HepG2 (cell line): Measurements from ENCODE around the gene DNASE2. TPM values are rescaled to one million over a fixed set of nuclear protein-coding genes. Genes with fewer than 3 reads are reported as not detected.
A peak's percentile ranks its signal among the peaks of the same experiment; 100 is the strongest.

Experiments
- ATAC-seq: fragments of 200-7000 bp; cut with Tn5 transposase; 3 replicates; pipeline ENCODE4 v1.9.1; 2020; ENCODE audit warnings: mild to moderate bottlenecking, moderate library complexity
- BruUV-seq: library from RNA; stranded (reverse); fragments of 400-500 nt; replicated peaks from 2 replicates; lab custom pipeline; 2021; lab: Mats Ljungman, UMichigan
- CTCF ChIA-PET: fragments of 300-600 bp; formaldehyde crosslinking; extraction: SDS; loops from one replicate; lab custom pipeline; 2021; ENCODE audit warnings: low total read pairs, inconsistent platforms, low intra/inter-chr PET ratio; lab: Yijun Ruan, JAX
- POLR2A ChIA-PET: fragments of 350-600 bp; sonication (Branson Sonifier 250); formaldehyde crosslinking; loops from one replicate; lab custom pipeline; 2020; ENCODE audit warnings: antibody characterized with exemption, inconsistent platforms; lab: Yijun Ruan, JAX
- DNase-seq: peaks from one replicate; pipeline ENCODE4 v3.0.0-alpha.2; 2015; ENCODE audit warnings: low spot score
- FAIRE-seq: peaks from 3 replicates; lab custom pipeline; 2011; peaks lifted over from hg19 to GRCh38; lab: Jason Lieb, UNC
- H2AFZ ChIP-seq: one replicate; pipeline ENCODE4 v1.6.1; 2011; ENCODE audit warnings: low read length, inconsistent platforms
- H3K27ac ChIP-seq: fragments of 300-600 bp; 3 replicates; pipeline ENCODE4 v1.8.0; 2011; ENCODE audit warnings: mixed run types, mild to moderate bottlenecking, mixed read lengths, low read length, inconsistent platforms; ENCODE audit not compliant: insufficient read depth; ENCODE audit errors: extremely low read length
- H3K27me3 ChIP-seq, 2 experiments: fragments of 200-600 bp in 1 of 2; 2 replicates in 1 of 2; 3 replicates in 1 of 2; pipeline versions ENCODE4 v1.6.0 to v1.8.0; 2011; ENCODE audit warnings: low read length in 2 of 2, mild to moderate bottlenecking in 2 of 2, moderate library complexity in 2 of 2, inconsistent platforms in 1 of 2; ENCODE audit not compliant: insufficient read depth in 2 of 2, control insufficient read depth in 1 of 2
- H3K36me3 ChIP-seq, 2 experiments: fragments of 200-600 bp in 1 of 2; replicated peaks in 1 of 2; 2 replicates in 1 of 2; 3 replicates in 1 of 2; pipeline versions ENCODE4 v1.5.1 to v1.8.0; 2011; ENCODE audit warnings: low read length in 2 of 2, inconsistent platforms in 1 of 2; ENCODE audit not compliant: insufficient read depth in 2 of 2, control insufficient read depth in 1 of 2
- H3K4me1 ChIP-seq: 2 replicates; pipeline ENCODE4 v1.5.1; 2012; ENCODE audit warnings: low read length, inconsistent platforms; ENCODE audit not compliant: insufficient read depth
- H3K4me2 ChIP-seq: 2 replicates; pipeline ENCODE4 v1.6.0; 2011; ENCODE audit warnings: low read depth, low read length, inconsistent platforms
- H3K4me3 ChIP-seq, 3 experiments: fragments of 200-600 bp in 1 of 3; sonication (generic), shearing (Covaris generic) in 1 of 3; replicated peaks in 1 of 3; 2 replicates each; pipeline ENCODE4 v1.5.1; 2011 to 2016; ENCODE audit warnings: low read length in 3 of 3, inconsistent platforms in 2 of 3, low read depth in 2 of 3, mild to moderate bottlenecking in 2 of 3, control low read depth in 1 of 3, mixed read lengths in 1 of 3; ENCODE audit not compliant: insufficient read depth in 1 of 3
- H3K79me2 ChIP-seq: one replicate; pipeline ENCODE4 v1.6.1; 2011; ENCODE audit warnings: low read length, inconsistent platforms; ENCODE audit not compliant: insufficient read depth
- H3K9ac ChIP-seq: 2 replicates; pipeline ENCODE4 v1.6.0; 2011; ENCODE audit warnings: mild to moderate bottlenecking, low read depth, low read length, inconsistent platforms; ENCODE audit not compliant: insufficient read depth
- H3K9me3 ChIP-seq: 2 replicates; pipeline ENCODE4 v1.5.1; 2012; ENCODE audit warnings: mild to moderate bottlenecking, low read length
- H4K20me1 ChIP-seq: 2 replicates; pipeline ENCODE4 v1.6.0; 2011; ENCODE audit warnings: inconsistent platforms, mild to moderate bottlenecking, low read length, moderate library complexity; ENCODE audit not compliant: insufficient read depth
- NFE2L2 ChIP-seq: fragments of 150-350 bp; IDR thresholded peaks from 2 replicates; pipeline ENCODE4 v1.6.1; 2014; ENCODE audit warnings: low read length
- RXRA ChIP-seq: sonication (generic); formaldehyde crosslinking; IDR thresholded peaks from 2 replicates; pipeline ENCODE4 v1.5.1; 2020; ENCODE audit warnings: missing genetic modification reagents
- SOX13 ChIP-seq, 3 experiments: fragments of 450-650 bp in 1 of 3; sonication (generic) in 1 of 3; formaldehyde crosslinking in 1 of 3; IDR thresholded peaks in 2 of 3; conservative IDR thresholded peaks in 1 of 3; 2 replicates each; pipeline versions ENCODE4 v1.5.0 to v1.6.1; 2016 to 2020; ENCODE audit warnings: antibody characterized with exemption in 1 of 3, mild to moderate bottlenecking in 1 of 3, missing compliant biosample characterization in 1 of 3, missing genetic modification reagents in 1 of 3, moderate library complexity in 1 of 3
- ZKSCAN5 ChIP-seq: sonication (generic); formaldehyde crosslinking; IDR thresholded peaks from 2 replicates; pipeline ENCODE4 v1.5.1; 2020; ENCODE audit warnings: mild to moderate bottlenecking, missing genetic modification reagents
- ZNF24 ChIP-seq: fragments of 450-650 bp; IDR thresholded peaks from 2 replicates; pipeline ENCODE4 v1.6.1; 2017; ENCODE audit warnings: antibody characterized with exemption, mild to moderate bottlenecking
- WGBS: methylation state at CpG from one replicate; pipeline ENCODE4 v1.1.6; 2017; ENCODE audit warnings: low lambda C conversion rate; 5-methylcytosine and 5-hydroxymethylcytosine counted together
- in situ Hi-C: cut with HindIII; loops from 2 replicates; pipeline ENCODE4 v1.10.0; 2017; ENCODE audit warnings: low pct_unique_long_range_greater_than_20kb; ENCODE audit not compliant: extremely low pct_ligation_motif_present
- intact Hi-C: fragments of 100-400 bp; cut with micrococcal nuclease; formaldehyde crosslinking; loops from one replicate; pipeline ENCODE4 v1.10.0; 2022; ENCODE audit not compliant: unreplicated experiment
- polyA plus RNA-seq, 8 experiments: library from polyadenylated mRNA; depleted of rRNA in 3 of 8; stranded (reverse) in 7 of 8; unstranded in 1 of 8; fragments of >200 nt; fragmentation: Illumina TruSeq in 4 of 8; extraction: Trizol in 4 of 8; gene quantifications; 2 replicates each; pipeline versions ENCODE4 v1.2.1 to v1.2.3, GENCODE V29; 2011 to 2016; ENCODE audit warnings: low read depth in 4 of 8, missing spikeins in 1 of 8, mixed read lengths in 1 of 8; ENCODE audit not compliant: insufficient read depth in 1 of 8
- total RNA-seq, 5 experiments: library from RNA; depleted of rRNA; stranded (reverse); fragments of >200 nt; fragmentation: Illumina TruSeq; extraction: Trizol; gene quantifications; 2 replicates each; pipeline ENCODE4 v1.2.3, GENCODE V29; 2016; ENCODE audit warnings: low read depth in 1 of 5
- TF ChIP-seq, protein P1 (sequence below): sonication (generic); formaldehyde crosslinking; IDR thresholded peaks from 2 replicates; pipeline ENCODE4 v1.8.0; 2022; ENCODE audit warnings: low read depth, missing genetic modification reagents
- TF ChIP-seq, protein P2 (sequence below): IDR thresholded peaks from 2 replicates; pipeline ENCODE4 v1.6.1; 2012; ENCODE audit warnings: inconsistent platforms
- TF ChIP-seq, protein P3 (sequence below): IDR thresholded peaks from 2 replicates; pipeline ENCODE4 v1.6.1; 2016; ENCODE audit warnings: missing compliant biosample characterization, missing genetic modification reagents, borderline replicate concordance
- TF ChIP-seq, protein P4 (sequence below): sonication (generic); formaldehyde crosslinking; IDR thresholded peaks from 2 replicates; pipeline ENCODE4 v1.4.0; 2020; ENCODE audit warnings: mild to moderate bottlenecking, missing genetic modification reagents

Gene DNASE2
- total and polyA plus RNA-seq, 2 of the 13 experiments (the other 11 are each of a cell fraction or from before 2014, with no cell fraction given): 7.5 to 16.2 TPM

DNA sequence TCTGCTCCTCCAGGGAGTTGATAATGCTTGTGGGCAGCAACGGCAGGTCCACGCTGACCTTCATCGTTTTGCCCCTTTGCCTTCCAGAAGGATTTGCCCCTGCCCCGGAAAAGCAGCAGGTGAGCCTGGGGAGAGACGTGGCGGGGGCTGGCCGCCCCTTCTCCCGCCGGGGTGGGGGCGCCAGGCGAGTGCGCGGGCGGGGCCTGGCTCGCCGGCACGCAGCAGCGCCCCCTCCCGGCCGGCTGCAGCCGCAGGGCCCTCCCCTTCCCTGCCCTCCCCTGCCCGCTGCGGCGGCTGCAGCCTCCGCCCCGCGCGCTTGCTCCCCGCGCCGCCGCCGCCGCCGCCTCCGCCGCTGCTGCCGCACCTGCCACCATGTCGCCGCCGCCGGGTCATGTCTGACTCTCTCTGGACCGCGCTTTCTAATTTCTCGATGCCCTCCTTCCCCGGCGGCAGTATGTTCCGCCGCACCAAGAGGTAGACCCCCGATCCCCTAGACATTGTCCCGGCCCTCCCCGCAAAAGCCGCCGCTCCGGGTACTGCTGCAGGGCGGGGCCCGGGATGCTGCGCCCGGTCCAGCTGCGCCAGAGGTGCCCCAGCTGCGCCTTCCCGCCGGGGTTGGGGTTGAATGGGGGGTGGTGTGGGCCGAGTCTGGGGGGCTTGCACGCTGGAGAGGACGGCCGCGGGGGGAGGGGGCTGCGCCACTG is 42.9 kb downstream of the DNASE2 start, which contains the start of gene MAST1 (continued):
- TF ChIP-seq, protein P1, sequence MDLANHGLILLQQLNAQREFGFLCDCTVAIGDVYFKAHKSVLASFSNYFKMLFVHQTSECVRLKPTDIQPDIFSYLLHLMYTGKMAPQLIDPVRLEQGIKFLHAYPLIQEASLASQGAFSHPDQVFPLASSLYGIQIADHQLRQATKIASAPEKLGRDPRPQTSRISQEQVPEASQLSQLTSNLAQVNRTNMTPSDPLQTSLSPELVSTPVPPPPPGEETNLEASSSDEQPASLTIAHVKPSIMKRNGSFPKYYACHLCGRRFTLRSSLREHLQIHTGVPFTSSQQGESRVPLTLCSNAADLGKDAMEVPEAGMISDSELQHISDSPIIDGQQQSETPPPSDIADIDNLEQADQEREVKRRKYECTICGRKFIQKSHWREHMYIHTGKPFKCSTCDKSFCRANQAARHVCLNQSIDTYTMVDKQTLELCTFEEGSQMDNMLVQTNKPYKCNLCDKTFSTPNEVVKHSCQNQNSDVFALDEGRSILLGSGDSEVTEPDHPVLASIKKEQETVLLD (CRISPR knock-in tag): 0 out of 2 replicates have a peak, but pooled peaks have one; percentile 44
- TF ChIP-seq NFE2L2: no peak
- no peak for TF ChIP-seq RXRA (CRISPR knock-in tag)
- TF ChIP-seq, protein P2, sequence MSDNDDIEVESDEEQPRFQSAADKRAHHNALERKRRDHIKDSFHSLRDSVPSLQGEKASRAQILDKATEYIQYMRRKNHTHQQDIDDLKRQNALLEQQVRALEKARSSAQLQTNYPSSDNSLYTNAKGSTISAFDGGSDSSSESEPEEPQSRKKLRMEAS: peak; percentile 44; the same call in 1 of the 2 replicates

DNA sequence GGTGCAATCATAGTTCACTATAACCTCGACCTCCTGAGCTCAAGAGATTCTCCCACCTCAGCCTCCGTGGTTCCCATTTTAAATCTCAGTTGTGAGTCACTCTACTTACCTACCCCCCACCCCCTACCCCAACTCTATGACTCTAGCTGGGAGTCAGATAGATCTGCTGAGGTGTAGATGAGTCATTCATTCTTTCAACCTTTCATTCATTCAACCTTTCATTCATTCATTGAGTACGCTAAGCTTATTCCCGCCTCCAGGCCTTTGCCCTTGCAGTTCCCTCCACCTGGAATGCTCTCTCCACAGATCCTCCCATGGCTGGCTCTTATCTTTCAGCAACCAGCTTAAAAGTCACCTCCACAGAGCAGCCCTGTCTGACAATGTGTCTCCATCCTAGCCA is 44.0 kb downstream of the DNASE2 start:
- ChIA-PET POLR2A (interaction anchor here (0.8 kb wide), 1 partner anchor 45 kb away, joined by 3 read pairs; no protein-coding TSS in a partner anchor), CTCF (interaction anchor here (0.8 to 1.1 kb wide), 2 partner anchors 11 kb away, joined by 3 read pairs; no protein-coding TSS in a partner anchor)
- 10% methylated on average over 4 of the region's 4 CpGs for WGBS
- in situ Hi-C loops: loop anchor here (5.0 kb wide), 1 partner anchor 65 kb away; no protein-coding TSS in a partner anchor
- Histone ChIP-seq H3K79me2 (no peaks in the 10 kb centered on the region), H3K4me3 (no peak overlapping the region), H4K20me1 (no peaks in the 10 kb centered on the region), H3K4me2 (no peak overlapping the region), H3K9me3 (no peaks in the 10 kb centered on the region), H3K27me3 (peaks cover 0 to 21% of the 10 kb centered on the region in 2 experiments; a peak in 2 of 5 replicates), H3K36me3 (no peaks in the 10 kb centered on the region), H3K4me1 (peaks cover 51% of the 10 kb centered on the region), H2AFZ (no peak overlapping the region), H3K9ac (no peak overlapping the region), H3K27ac (no peak overlapping the region)
- no peak for ATAC-seq
- no peak for DNase-seq
- FAIRE-seq: no peak
- no TSS peak for BruUV-seq
- intact Hi-C loops: no loop called here
- TF ChIP-seq SOX13 (IDR thresholded peaks at IDR 0.05) (no peak), SOX13 (CRISPR knock-in tag; conservative IDR thresholded peaks at IDR 0.05 in 1 of 2, IDR thresholded peaks at IDR 0.05 in 1 of 2) (no peak), ZKSCAN5 (CRISPR knock-in tag) (no peak), ZNF24 (0 out of 2 replicates have a peak, but pooled peaks have one; percentile 25)
- TF ChIP-seq, protein P3, sequence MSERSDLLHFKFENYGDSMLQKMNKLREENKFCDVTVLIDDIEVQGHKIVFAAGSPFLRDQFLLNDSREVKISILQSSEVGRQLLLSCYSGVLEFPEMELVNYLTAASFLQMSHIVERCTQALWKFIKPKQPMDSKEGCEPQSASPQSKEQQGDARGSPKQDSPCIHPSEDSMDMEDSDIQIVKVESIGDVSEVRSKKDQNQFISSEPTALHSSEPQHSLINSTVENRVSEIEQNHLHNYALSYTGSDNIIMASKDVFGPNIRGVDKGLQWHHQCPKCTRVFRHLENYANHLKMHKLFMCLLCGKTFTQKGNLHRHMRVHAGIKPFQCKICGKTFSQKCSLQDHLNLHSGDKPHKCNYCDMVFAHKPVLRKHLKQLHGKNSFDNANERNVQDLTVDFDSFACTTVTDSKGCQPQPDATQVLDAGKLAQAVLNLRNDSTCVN (CRISPR knock-in tag): no peak
- TF ChIP-seq, protein P4, sequence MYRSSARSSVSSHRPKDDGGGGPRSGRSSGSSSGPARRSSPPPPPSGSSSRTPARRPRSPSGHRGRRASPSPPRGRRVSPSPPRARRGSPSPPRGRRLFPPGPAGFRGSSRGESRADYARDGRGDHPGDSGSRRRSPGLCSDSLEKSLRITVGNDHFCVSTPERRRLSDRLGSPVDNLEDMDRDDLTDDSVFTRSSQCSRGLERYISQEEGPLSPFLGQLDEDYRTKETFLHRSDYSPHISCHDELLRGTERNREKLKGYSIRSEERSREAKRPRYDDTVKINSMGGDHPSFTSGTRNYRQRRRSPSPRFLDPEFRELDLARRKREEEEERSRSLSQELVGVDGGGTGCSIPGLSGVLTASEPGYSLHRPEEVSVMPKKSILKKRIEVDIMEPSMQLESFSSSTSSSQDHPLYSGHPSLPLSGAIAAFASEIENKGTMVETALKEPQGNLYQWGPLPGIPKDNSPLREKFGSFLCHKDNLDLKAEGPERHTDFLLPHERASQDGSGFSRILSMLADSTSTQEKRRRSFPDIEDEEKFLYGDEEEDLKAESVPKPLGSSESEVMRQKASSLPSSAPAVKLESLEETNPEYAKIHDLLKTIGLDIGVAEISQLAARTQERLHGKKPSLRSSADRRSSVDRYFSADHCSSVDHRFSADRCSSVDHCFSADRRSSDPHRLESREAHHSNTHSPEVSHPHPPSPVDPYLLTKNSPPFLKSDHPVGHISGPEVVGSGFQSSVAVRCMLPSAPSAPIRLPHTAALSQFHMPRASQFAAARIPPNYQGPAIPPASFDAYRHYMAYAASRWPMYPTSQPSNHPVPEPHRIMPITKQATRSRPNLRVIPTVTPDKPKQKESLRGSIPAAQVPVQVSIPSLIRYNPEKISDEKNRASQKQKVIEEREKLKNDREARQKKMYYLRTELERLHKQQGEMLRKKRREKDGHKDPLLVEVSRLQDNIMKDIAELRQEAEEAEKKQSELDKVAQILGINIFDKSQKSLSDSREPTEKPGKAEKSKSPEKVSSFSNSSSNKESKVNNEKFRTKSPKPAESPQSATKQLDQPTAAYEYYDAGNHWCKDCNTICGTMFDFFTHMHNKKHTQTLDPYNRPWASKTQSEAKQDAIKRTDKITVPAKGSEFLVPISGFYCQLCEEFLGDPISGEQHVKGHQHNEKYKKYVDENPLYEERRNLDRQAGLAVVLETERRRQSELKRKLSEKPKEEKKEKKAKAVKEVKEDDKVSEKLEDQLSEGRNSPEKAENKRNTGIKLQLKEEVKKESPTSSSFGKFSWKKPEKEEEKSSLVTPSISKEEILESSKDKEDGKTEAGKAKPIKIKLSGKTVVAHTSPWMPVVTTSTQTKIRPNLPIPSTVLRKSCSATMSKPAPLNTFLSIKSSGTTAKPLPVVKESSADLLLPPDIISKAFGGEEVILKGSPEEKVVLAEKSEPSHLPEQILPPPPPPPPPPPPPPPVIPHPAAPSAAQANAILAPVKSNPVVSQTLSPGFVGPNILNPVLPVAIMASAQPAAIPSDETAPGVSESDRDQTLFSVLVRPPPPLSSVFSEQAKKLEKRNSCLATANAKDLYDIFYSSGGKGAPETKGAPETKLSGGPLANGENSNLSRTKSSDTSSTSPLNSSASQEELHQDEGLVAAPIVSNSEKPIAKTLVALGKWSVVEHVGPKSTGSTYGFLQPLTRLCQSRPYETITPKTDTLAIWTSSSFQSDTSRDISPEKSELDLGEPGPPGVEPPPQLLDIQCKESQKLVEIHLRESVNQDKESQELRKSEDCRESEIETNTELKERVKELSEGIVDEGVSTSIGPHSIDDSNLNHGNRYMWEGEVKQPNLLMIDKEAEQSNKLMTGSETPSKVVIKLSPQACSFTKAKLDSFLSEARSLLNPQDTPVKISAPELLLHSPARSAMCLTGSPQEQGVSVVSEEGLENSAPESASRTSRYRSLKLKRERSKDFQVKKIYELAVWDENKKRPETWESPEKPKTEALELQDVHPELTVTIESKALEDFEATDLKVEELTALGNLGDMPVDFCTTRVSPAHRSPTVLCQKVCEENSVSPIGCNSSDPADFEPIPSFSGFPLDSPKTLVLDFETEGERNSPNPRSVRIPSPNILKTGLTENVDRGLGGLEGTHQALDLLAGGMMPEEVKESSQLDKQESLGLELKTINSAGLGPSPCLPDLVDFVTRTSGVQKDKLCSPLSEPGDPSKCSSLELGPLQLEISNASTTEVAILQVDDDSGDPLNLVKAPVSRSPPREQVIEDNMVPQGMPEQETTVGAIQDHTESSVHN (CRISPR knock-in tag): no peak
